ENCODE data around the gene FAM47C.
"Not testable (repeated sequence)": the region's sequence is repeated elsewhere in the genome, so short reads cannot be mapped to it uniquely, and the experiment has no call there.

GRCh38 chrX:37042956-37043885 lies 35.1 kb downstream of the FAM47C start:
- not testable (repeated sequence) for TF ChIP-seq CTCF, POLR2A (IDR thresholded peaks at IDR 0.05)
